Natural killer cell treated with Interleukin-12 subunit alpha and Interleukin-12 subunit beta and Interleukin-15 and Interleukin-18, amount 100 ng/mL, for 72 hours (primary cell): ENCODE data around the gene TBC1D17. TPM values are rescaled to one million over a fixed set of nuclear protein-coding genes. Genes with fewer than 3 reads are reported as not detected.

Source experiments
- total RNA-seq, 2 donors: library from RNA; stranded (reverse); gene quantifications; one replicate each; pipeline ENCODE4 v1.2.3, GENCODE V29; 2022

The TBC1D17 gene
- total RNA-seq, 2 donors from 2014 or later = 26.0 to 34.0 TPM

Other genes with a start within 250 kb of the TBC1D17 start
- 10 to 100 TPM in 1 of 2 donors, 1 to 10 TPM in 1; 4.1 to 10.4 TPM for gene RRAS, start 237.6 kb upstream of the TBC1D17 start, total RNA-seq
- gene SCAF1, start 235.5 kb upstream of the TBC1D17 start, total RNA-seq = 100 to 1,000 TPM in 1 of 2 donors, 10 to 100 TPM in 1; 75.8 to 106 TPM
- 100 to 1,000 TPM; 167 to 185 TPM for gene IRF3, start 211.8 kb upstream of the TBC1D17 start, total RNA-seq
- gene BCL2L12, start 211.8 kb upstream of the TBC1D17 start, total RNA-seq = 10 to 100 TPM; 45.9 to 98.0 TPM
- gene PRMT1, start 200.4 kb upstream of the TBC1D17 start, total RNA-seq = 100 to 1,000 TPM; 268 to 457 TPM
- gene ADM5, start 188.1 kb upstream of the TBC1D17 start, total RNA-seq = 10 to 100 TPM in 1 of 2 donors, 1 to 10 TPM in 1; 5.7 to 18.5 TPM
- 1 to 10 TPM in 1 of 2 donors, under 1 TPM in 1; 0.52 to 2.7 TPM for gene CPT1C, start 186.6 kb upstream of the TBC1D17 start, total RNA-seq
- gene TSKS, start 114.4 kb upstream of the TBC1D17 start, total RNA-seq = under 1 TPM; 0.38 to 0.53 TPM
- 100 to 1,000 TPM; 131 to 142 TPM for gene AP2A1, start 110.7 kb upstream of the TBC1D17 start, total RNA-seq
- gene FUZ, start 64.4 kb upstream of the TBC1D17 start, total RNA-seq = 10 to 100 TPM; 10.7 to 18.0 TPM
- 10 to 100 TPM; 48.0 to 64.6 TPM for gene MED25, start 59.4 kb upstream of the TBC1D17 start, total RNA-seq
- 10 to 100 TPM; 64.6 to 78.0 TPM for gene PTOV1, start 26.5 kb upstream of the TBC1D17 start, total RNA-seq
- gene PNKP, start 10.1 kb upstream of the TBC1D17 start, total RNA-seq = 100 to 1,000 TPM; 146 to 205 TPM
- gene AKT1S1, start 347 bp upstream of the TBC1D17 start, total RNA-seq = 10 to 100 TPM; 16.8 to 32.1 TPM
- 10 to 100 TPM in 1 of 2 donors, 1 to 10 TPM in 1; 2.4 to 15.1 TPM for gene IL4I1, start 19.2 kb downstream of the TBC1D17 start, total RNA-seq
- 10 to 100 TPM; 12.1 to 12.4 TPM for gene ATF5, start 51.5 kb downstream of the TBC1D17 start, total RNA-seq
- gene NUP62, start 51.8 kb downstream of the TBC1D17 start, total RNA-seq = 100 to 1,000 TPM; 109 to 187 TPM
- gene SIGLEC11, start 83.5 kb downstream of the TBC1D17 start, total RNA-seq = not detected
- gene VRK3, start 147.7 kb downstream of the TBC1D17 start, total RNA-seq = 10 to 100 TPM; 52.1 to 70.9 TPM
- gene ZNF473, start 148.3 kb downstream of the TBC1D17 start, total RNA-seq = 10 to 100 TPM in 1 of 2 donors, 1 to 10 TPM in 1; 6.2 to 10.3 TPM